ENCODE results near the gene NOX5.

The NOX5 gene

GRCh38 chr15:69081310-69082004, 67.0 kb downstream of the NOX5 start:
- no peak overlapping the region for H3K9ac ChIP-seq (ENCODE audit: low read depth, low read length)
- peaks cover 7% of the 10 kb centered on the region for H3K27me3 ChIP-seq (ENCODE audit: control insufficient read depth, insufficient read depth, low read length)
- no peak overlapping the region for H3K4me3 ChIP-seq (ENCODE audit: low read depth, low read length)
- H3K4me1 ChIP-seq (ENCODE audit: control insufficient read depth, insufficient read depth, low read length), result peaks cover 48% of the 10 kb centered on the region
- H3K27ac ChIP-seq (ENCODE audit: low read depth, low read length), result no peak overlapping the region
- no peaks in the 10 kb centered on the region for H3K9me3 ChIP-seq (ENCODE audit: control insufficient read depth, insufficient read depth, low read length)
- no peaks in the 10 kb centered on the region for H3K36me3 ChIP-seq (ENCODE audit: control insufficient read depth, insufficient read depth, low read length)

DNA sequence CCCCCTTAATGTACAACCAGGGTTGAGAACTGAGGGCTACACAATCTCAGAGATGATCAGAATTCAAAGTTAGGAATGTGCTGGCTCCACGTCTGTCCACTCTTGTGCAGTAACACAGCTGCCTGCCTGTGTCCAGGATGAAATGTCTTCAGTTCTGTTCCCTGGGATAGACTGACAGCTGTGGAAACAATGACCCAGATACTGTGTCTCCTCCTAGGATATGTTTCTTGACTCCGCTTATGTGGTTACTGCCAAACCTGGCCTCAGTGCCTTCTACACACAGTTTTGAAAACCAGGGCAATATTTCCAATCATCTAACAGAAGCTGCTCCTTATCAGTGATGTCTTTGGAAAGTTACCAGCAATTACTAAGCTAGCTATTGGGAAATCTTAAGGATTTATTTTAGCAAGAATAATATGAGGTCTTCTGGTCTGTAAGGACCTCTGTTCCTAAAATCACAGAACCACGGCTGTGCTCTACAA, 67.6 kb downstream of the NOX5 start:
- Histone ChIP-seq H3K9me3 (ENCODE audit: control insufficient read depth, insufficient read depth, low read length) (no peaks in the 10 kb centered on the region), H3K4me3 (ENCODE audit: low read depth, low read length) (no peak overlapping the region), H3K36me3 (ENCODE audit: control insufficient read depth, insufficient read depth, low read length) (no peaks in the 10 kb centered on the region), H3K27me3 (ENCODE audit: control insufficient read depth, insufficient read depth, low read length) (peaks cover 3% of the 10 kb centered on the region; the same call in 1 of the 2 replicates), H3K4me1 (ENCODE audit: control insufficient read depth, insufficient read depth, low read length) (peaks cover 51% of the 10 kb centered on the region), H3K27ac (ENCODE audit: low read depth, low read length) (no peak overlapping the region), H3K9ac (ENCODE audit: low read depth, low read length) (no peak overlapping the region)

DNA sequence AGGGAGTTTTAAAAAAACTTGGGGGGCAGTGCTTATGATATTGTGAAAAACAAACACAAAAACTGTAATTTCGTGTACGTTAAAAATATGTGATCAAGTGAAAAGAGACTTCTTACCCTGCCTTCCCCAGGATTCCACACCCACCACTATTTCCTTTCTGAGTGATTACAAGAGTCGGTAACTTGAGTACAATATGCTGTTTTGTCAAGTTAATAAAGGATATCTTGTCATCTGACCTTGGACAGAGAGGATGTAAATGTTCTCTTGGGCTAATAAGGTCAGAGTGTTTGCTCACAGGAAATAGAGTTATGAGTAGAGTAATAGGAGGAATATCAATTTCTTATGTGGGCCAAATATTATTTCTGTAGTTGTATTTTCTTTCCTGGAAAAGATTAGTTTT, 68.1 kb downstream of the NOX5 start:
- H3K36me3 ChIP-seq (ENCODE audit: control insufficient read depth, insufficient read depth, low read length), result no peaks in the 10 kb centered on the region
- peaks cover 56% of the 10 kb centered on the region for H3K4me1 ChIP-seq (ENCODE audit: control insufficient read depth, insufficient read depth, low read length)
- H3K27me3 ChIP-seq (ENCODE audit: control insufficient read depth, insufficient read depth, low read length), result peaks cover 8% of the 10 kb centered on the region
- H3K9ac ChIP-seq (ENCODE audit: low read depth, low read length), result no peak overlapping the region
- H3K4me3 ChIP-seq (ENCODE audit: low read depth, low read length), result no peak overlapping the region
- no peak overlapping the region for H3K27ac ChIP-seq (ENCODE audit: low read depth, low read length)
- H3K9me3 ChIP-seq (ENCODE audit: control insufficient read depth, insufficient read depth, low read length), result no peaks in the 10 kb centered on the region

DNA sequence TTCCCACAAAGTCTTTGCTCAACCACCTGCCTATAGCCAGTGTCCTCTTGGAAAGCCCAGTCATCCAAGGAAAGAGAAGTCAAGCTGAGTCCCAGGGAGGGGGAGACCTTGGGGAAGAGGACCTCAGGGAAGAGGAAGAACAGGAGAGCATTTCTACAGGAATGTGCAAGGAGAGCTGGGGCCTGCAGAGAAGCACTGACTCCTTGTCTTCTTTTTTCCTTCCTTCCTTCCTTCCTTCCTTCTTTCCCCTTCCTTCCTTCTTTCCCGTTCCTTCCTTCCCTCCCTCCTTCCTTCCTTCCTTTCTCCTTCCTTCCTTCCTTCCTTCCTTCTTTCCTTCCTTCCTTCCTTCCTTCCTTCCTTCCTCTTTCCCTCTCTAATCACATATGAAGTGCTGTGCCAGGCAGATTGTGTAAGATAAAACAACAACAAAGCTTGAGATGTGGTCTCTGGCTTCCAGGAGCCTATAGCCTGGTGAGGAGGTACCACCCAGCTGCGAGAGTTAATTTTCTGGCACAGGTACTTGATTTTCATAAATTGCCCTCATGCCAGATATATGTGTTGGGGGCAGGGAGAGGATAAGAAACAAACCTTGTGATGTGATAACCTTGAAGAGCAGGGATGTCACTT, 70.0 kb downstream of the NOX5 start:
- no peak overlapping the region for H3K9ac ChIP-seq (ENCODE audit: low read depth, low read length)
- H3K4me1 ChIP-seq (ENCODE audit: control insufficient read depth, insufficient read depth, low read length), result peaks cover 75% of the 10 kb centered on the region
- H3K27me3 ChIP-seq (ENCODE audit: control insufficient read depth, insufficient read depth, low read length), result peaks cover 14% of the 10 kb centered on the region
- H3K9me3 ChIP-seq (ENCODE audit: control insufficient read depth, insufficient read depth, low read length), result no peaks in the 10 kb centered on the region
- H3K36me3 ChIP-seq (ENCODE audit: control insufficient read depth, insufficient read depth, low read length), result no peaks in the 10 kb centered on the region
- H3K27ac ChIP-seq (ENCODE audit: low read depth, low read length), result no peak overlapping the region
- H3K4me3 ChIP-seq (ENCODE audit: low read depth, low read length), result no peak overlapping the region

DNA sequence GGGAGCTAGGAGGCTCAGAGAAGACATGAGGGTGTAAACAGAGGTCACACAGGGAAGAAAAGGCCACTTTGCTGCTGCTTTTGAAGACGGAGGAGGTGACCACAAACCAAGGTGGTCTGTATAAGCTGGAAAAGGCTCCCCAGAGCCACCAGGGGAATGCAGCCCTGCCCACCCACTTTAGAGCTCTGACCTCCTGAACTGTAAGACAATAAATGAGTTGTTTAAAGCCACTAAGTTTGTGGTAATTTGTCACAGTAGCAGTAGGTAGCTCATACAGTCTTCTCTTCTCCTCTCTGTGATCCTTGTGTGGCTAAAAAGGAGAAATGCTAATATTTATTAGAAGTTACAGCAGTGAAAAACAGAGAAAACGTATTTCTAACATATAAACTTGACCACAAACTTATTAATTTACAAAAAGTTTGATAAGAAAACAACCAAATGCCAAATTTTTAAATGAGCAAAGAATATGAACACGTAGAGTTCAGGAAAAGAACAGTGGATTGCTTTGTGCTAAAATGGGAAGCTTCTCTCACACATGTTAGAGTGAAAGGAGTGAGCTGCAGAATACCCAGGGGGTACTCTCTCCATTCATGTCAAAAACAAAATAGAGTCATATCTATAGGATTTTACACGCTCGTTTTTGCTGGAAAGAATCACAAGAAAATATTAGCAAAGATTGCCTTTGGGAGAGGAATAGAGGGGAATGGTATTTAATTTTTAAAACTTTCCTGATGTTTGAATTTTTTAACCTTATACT, 71.0 kb downstream of the NOX5 start:
- H3K27ac ChIP-seq (ENCODE audit: low read depth, low read length), result peak overlapping the region; percentile 86
- peaks cover 14% of the 10 kb centered on the region for H3K27me3 ChIP-seq (ENCODE audit: control insufficient read depth, insufficient read depth, low read length)
- no peak overlapping the region for H3K4me3 ChIP-seq (ENCODE audit: low read depth, low read length)
- peaks cover 80% of the 10 kb centered on the region for H3K4me1 ChIP-seq (ENCODE audit: control insufficient read depth, insufficient read depth, low read length)
- H3K36me3 ChIP-seq (ENCODE audit: control insufficient read depth, insufficient read depth, low read length), result no peaks in the 10 kb centered on the region
- H3K9ac ChIP-seq (ENCODE audit: low read depth, low read length), result no peak overlapping the region
- no peaks in the 10 kb centered on the region for H3K9me3 ChIP-seq (ENCODE audit: control insufficient read depth, insufficient read depth, low read length)

DNA sequence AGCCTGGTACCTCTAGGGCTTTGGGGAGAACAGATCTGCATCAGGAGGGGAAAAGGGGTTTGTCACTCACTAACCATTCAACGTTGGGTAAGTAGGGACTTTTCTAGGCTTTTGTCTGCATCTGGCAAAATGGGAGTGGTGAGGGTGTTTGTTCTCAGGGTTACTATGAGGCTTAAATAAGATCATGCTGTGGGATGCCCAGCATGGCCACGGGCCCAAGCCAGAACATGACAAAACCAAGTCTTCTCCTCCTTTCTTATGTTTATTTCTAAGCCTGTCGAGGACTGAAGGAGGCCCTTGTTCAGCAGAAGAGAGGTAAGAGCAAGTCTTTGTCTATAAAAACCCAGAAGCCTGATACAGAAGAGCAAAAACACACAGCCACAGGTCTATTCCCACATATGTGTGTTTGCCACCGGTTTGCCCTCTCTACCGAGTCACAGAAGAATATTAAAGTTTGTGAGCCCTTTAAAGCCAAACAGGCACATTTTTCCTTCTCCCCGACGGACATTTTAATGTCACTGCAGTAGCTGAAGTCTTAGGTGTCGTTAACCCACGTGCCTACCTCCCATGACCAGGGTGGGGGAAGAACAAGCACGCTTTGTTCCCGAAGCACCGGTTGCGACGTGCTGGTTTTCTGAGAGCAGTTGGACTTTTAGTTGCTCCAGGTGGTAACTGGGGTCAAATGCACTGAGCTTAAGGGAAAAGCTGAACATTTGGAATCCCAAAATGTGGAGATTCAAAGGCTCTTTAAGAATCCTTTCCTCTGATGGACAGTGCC, 72.1 kb downstream of the NOX5 start:
- Histone ChIP-seq H3K9me3 (ENCODE audit: control insufficient read depth, insufficient read depth, low read length) (no peaks in the 10 kb centered on the region), H3K4me1 (ENCODE audit: control insufficient read depth, insufficient read depth, low read length) (peaks cover 80% of the 10 kb centered on the region), H3K9ac (ENCODE audit: low read depth, low read length) (peak overlapping the region; percentile 21), H3K4me3 (ENCODE audit: low read depth, low read length) (peak overlapping the region; percentile 14; the same call in 1 of the 2 replicates), H3K27ac (ENCODE audit: low read depth, low read length) (peak overlapping the region; percentile 91), H3K36me3 (ENCODE audit: control insufficient read depth, insufficient read depth, low read length) (no peaks in the 10 kb centered on the region), H3K27me3 (ENCODE audit: control insufficient read depth, insufficient read depth, low read length) (peaks cover 14% of the 10 kb centered on the region)

DNA sequence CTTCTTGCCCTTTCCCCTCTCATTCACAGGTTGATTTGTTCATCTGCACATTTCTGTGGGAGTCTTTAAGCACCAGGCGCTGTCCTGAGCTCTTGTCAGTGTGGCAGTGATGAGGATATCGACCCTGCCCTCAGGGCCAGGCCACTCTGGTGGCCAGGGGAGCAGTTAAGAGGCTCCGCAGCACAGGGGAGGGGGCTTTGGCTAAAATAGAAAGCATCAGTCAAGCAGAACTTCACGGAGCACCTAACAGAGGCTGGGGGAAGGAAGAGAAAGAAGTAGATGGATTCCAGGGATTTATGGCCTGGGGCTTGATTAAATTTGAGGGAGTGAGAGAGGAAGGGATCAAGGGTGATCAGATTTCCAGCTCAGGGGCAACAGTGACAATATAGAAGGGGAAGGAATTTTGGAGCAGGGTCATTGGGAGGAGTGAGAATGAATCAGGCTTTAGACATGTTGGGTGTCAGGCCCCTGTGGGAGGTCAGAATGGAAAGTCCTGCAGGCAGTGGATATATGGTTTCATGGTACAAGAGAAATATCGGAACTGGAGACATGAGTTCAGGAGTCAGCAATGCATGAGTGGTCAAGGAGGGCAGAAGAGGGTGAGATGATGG, 73.0 kb downstream of the NOX5 start:
- Histone ChIP-seq H3K4me3 (ENCODE audit: low read depth, low read length) (peak overlapping the region; percentile 37), H3K27ac (ENCODE audit: low read depth, low read length) (peak overlapping the region; percentile 91), H3K27me3 (ENCODE audit: control insufficient read depth, insufficient read depth, low read length) (peaks cover 14% of the 10 kb centered on the region), H3K9me3 (ENCODE audit: control insufficient read depth, insufficient read depth, low read length) (no peaks in the 10 kb centered on the region), H3K36me3 (ENCODE audit: control insufficient read depth, insufficient read depth, low read length) (no peaks in the 10 kb centered on the region), H3K4me1 (ENCODE audit: control insufficient read depth, insufficient read depth, low read length) (peaks cover 82% of the 10 kb centered on the region), H3K9ac (ENCODE audit: low read depth, low read length) (peak overlapping the region; percentile 21; the same call in 1 of the 2 replicates)

DNA sequence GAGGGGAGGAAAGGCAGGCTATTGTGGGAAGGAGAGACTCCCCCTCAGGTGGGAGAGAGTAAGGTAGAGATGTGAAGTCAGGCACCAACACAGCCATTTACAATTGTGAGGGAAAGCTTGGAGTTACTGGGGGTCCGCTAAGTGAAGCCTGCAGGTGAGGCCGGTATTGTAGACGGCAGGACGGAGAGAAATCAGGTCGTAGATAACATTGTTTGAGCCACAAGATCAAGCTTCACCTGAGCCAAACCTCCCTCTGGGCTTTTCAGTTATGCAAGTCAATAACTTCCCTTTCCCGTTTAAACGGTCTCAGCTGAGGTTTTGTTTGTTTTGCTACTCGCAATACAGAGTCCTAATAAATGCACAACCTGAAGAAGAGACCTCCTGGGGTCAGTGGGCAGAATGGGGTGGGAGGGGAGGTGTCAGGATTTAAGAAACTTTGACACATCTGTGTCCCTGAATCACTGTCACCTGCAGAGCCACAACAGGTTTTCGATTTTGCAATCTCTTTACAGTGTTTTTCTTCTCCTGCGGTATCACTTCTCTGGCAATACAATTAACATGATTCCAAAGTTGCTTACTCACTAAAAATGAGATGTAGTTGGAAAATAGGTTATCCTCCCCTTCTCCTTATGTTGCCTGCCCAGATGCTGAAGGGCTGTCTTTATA, 73.9 kb downstream of the NOX5 start:
- Histone ChIP-seq H3K4me3 (ENCODE audit: low read depth, low read length) (peak overlapping the region; percentile 37), H3K36me3 (ENCODE audit: control insufficient read depth, insufficient read depth, low read length) (no peaks in the 10 kb centered on the region), H3K9ac (ENCODE audit: low read depth, low read length) (no peak overlapping the region), H3K4me1 (ENCODE audit: control insufficient read depth, insufficient read depth, low read length) (peaks cover 88% of the 10 kb centered on the region), H3K9me3 (ENCODE audit: control insufficient read depth, insufficient read depth, low read length) (no peaks in the 10 kb centered on the region), H3K27ac (ENCODE audit: low read depth, low read length) (peak overlapping the region; percentile 30), H3K27me3 (ENCODE audit: control insufficient read depth, insufficient read depth, low read length) (peaks cover 14% of the 10 kb centered on the region)

- H3K9me3 ChIP-seq (ENCODE audit: control insufficient read depth, insufficient read depth, low read length), result no peaks in the 10 kb centered on the region
- peaks cover 91% of the 10 kb centered on the region for H3K4me1 ChIP-seq (ENCODE audit: control insufficient read depth, insufficient read depth, low read length)
- H3K4me3 ChIP-seq (ENCODE audit: low read depth, low read length), result peak overlapping the region; percentile 38
- H3K27me3 ChIP-seq (ENCODE audit: control insufficient read depth, insufficient read depth, low read length), result peaks cover 11% of the 10 kb centered on the region
- H3K36me3 ChIP-seq (ENCODE audit: control insufficient read depth, insufficient read depth, low read length), result no peaks in the 10 kb centered on the region
- H3K27ac ChIP-seq (ENCODE audit: low read depth, low read length), result peak overlapping the region; percentile 77
- peak overlapping the region; percentile 19; the same call in 1 of the 2 replicates for H3K9ac ChIP-seq (ENCODE audit: low read depth, low read length)
These were observed 74.8 kb downstream of the NOX5 start for GRCh38 chr15:69089258-69089657.
